Neural progenitor cell (in vitro differentiated cells): ENCODE measurements around the gene CCDC74A. TPM values are rescaled to one million over a fixed set of nuclear protein-coding genes. Genes with fewer than 3 reads are reported as not detected.
"Not testable (repeated sequence)": the region's sequence is repeated elsewhere in the genome, so short reads cannot be mapped to it uniquely, and the experiment has no call there.

Source experiments
- DNase-seq: peaks from one replicate; pipeline ENCODE4 v3.0.0-alpha.2; 2016; ENCODE audit warnings: low spot score
- H2AFZ ChIP-seq: fragments of 200-600 bp; sonication (generic); replicated peaks from 2 replicates; pipeline ENCODE4 v1.6.1; 2016; ENCODE audit warnings: antibody characterized with exemption
- H3F3A ChIP-seq: fragments of 200-600 bp; sonication (generic); 2 replicates; pipeline ENCODE4 v1.6.1; 2016; ENCODE audit warnings: antibody characterized with exemption, low read depth
- H3K27ac ChIP-seq: fragments of 200-600 bp; sonication (generic); 2 replicates; pipeline ENCODE4 v1.5.1; 2016; ENCODE audit warnings: mild to moderate bottlenecking
- H3K27me3 ChIP-seq: fragments of 200-600 bp; sonication (generic); 2 replicates; pipeline ENCODE4 v1.6.1; 2016; ENCODE audit warnings: mild to moderate bottlenecking, moderate library complexity
- H3K36me3 ChIP-seq: fragments of 200-600 bp; sonication (generic); 2 replicates; pipeline ENCODE4 v1.5.1; 2016
- H3K4me1 ChIP-seq: fragments of 200-600 bp; sonication (generic); 2 replicates; pipeline ENCODE4 v1.6.1; 2016; ENCODE audit warnings: mixed run types
- H3K4me2 ChIP-seq: fragments of 200-600 bp; sonication (generic); 2 replicates; pipeline ENCODE4 v1.6.1; 2016
- H3K4me3 ChIP-seq: fragments of 200-600 bp; sonication (generic); 2 replicates; pipeline ENCODE4 v1.5.1; 2016
- H3K79me2 ChIP-seq: fragments of 200-600 bp; sonication (generic); 2 replicates; pipeline ENCODE4 v1.6.1; 2016; ENCODE audit warnings: low read depth
- H3K9ac ChIP-seq: fragments of 200-600 bp; sonication (generic); 2 replicates; pipeline ENCODE4 v1.6.1; 2016
- H3K9me3 ChIP-seq: fragments of 200-600 bp; sonication (generic); 2 replicates; pipeline ENCODE4 v1.5.1; 2016; ENCODE audit warnings: low read depth
- H4K20me1 ChIP-seq: fragments of 200-600 bp; sonication (generic); 2 replicates; pipeline ENCODE4 v1.6.1; 2016; ENCODE audit warnings: low read depth
- H3K27ac Mint-ChIP-seq: 3 replicates; pipeline ENCODE4 v1.8.0; 2021; ENCODE audit warnings: mixed read lengths
- H3K27me3 Mint-ChIP-seq: 2 replicates; pipeline ENCODE4 v1.8.0; 2022; ENCODE audit warnings: low read depth, mild to moderate bottlenecking, inconsistent platforms, moderate library complexity, mixed read lengths; ENCODE audit not compliant: insufficient read depth
- H3K36me3 Mint-ChIP-seq: 3 replicates; pipeline ENCODE4 v1.8.0; 2021; ENCODE audit warnings: mixed read lengths
- H3K4me1 Mint-ChIP-seq: 3 replicates; pipeline ENCODE4 v1.8.0; 2021; ENCODE audit warnings: mixed read lengths
- H3K4me3 Mint-ChIP-seq: 3 replicates; pipeline ENCODE4 v1.8.0; 2021; ENCODE audit warnings: mild to moderate bottlenecking, moderate library complexity, mixed read lengths
- H3K9me3 Mint-ChIP-seq: 3 replicates; pipeline ENCODE4 v1.8.0; 2020; ENCODE audit warnings: mixed read lengths
- EZH2 ChIP-seq: fragments of 200-600 bp; sonication (generic); IDR thresholded peaks from 2 replicates; pipeline ENCODE4 v1.6.1; 2017; ENCODE audit warnings: antibody characterized with exemption, mild to moderate bottlenecking, moderate library complexity
- EZH2phosphoT487 ChIP-seq: fragments of 200-600 bp; sonication (generic); IDR thresholded peaks from 2 replicates; pipeline ENCODE4 v1.6.1; 2017; ENCODE audit warnings: antibody characterized with exemption
- total RNA-seq: library from RNA; depleted of rRNA; stranded (reverse); fragments of >200 nt; gene quantifications from 2 replicates; pipeline ENCODE4 v1.2.3, GENCODE V29; 2015; ENCODE audit warnings: low replicate concordance
- TF ChIP-seq, protein P1 (sequence below): fragments of 200-600 bp; sonication (generic); IDR thresholded peaks from 2 replicates; pipeline ENCODE4 v1.5.1; 2017; ENCODE audit warnings: antibody characterized with exemption, mild to moderate bottlenecking

CCDC74A gene
- total RNA-seq, 1 donor from 2014 or later: 25.6 TPM

DNA sequence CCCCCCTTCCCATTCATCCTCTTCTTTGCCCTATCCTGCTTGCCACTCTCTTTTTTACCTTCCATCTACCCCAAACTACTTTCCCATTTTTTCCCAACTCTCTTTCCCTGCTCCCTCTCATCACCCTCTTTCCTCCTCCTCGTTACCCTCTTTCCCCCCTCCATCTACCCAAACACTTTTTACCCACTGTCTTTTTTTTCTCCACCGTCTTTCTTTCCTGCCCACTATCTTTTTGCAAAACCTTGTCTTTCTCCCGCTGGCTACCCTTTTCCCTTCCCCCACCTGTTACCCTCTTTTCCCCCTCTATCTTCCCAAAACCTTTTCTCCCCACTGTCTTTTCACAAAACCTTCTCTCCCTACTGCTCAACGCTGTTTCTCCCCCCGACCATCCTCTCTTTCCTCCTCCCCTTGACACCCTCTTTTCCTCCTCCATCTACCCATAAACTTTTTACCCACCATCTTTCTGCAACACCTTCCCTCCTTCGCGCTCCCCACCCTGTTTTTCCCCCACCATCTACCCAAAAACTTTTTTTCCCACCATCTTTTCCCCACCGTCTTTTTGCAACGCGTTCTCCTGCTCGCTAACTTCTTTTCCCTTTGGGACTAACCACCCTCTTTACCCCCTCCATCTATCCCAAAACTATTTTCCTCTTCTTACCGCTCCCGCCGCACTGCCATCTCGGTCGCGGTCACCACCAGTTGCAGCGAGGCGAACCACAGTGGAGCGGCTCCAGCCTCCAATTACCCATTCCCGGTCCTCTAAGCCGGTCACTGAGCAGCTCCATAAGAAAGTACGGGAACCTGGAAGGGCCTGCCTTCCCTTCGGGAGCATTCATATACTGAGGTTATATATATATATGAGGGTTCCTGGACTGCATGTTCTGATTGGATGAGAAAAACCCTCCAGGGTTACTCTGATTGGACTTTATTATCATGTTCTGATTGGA is 15.0 kb downstream of the CCDC74A start:
- TF ChIP-seq EZH2phosphoT487 (no peak), EZH2 (no peak)
- TF ChIP-seq, protein P1, sequence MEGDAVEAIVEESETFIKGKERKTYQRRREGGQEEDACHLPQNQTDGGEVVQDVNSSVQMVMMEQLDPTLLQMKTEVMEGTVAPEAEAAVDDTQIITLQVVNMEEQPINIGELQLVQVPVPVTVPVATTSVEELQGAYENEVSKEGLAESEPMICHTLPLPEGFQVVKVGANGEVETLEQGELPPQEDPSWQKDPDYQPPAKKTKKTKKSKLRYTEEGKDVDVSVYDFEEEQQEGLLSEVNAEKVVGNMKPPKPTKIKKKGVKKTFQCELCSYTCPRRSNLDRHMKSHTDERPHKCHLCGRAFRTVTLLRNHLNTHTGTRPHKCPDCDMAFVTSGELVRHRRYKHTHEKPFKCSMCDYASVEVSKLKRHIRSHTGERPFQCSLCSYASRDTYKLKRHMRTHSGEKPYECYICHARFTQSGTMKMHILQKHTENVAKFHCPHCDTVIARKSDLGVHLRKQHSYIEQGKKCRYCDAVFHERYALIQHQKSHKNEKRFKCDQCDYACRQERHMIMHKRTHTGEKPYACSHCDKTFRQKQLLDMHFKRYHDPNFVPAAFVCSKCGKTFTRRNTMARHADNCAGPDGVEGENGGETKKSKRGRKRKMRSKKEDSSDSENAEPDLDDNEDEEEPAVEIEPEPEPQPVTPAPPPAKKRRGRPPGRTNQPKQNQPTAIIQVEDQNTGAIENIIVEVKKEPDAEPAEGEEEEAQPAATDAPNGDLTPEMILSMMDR: no peak
- no peaks in the 10 kb centered on the region for H3K36me3 ChIP-seq
- no peak overlapping the region for H3K4me3 ChIP-seq
- H3K36me3 Mint-ChIP-seq: no peaks in the 10 kb centered on the region
- no peak overlapping the region for H3K4me3 Mint-ChIP-seq
- no peaks in the 10 kb centered on the region for H3K9me3 ChIP-seq
- H3K4me1 ChIP-seq: no peaks in the 10 kb centered on the region
- no peaks in the 10 kb centered on the region for H4K20me1 ChIP-seq
- no peak overlapping the region for H3K27ac ChIP-seq
- H3K27ac Mint-ChIP-seq: no peak overlapping the region
- H3K9me3 Mint-ChIP-seq: peaks cover 2% of the 10 kb centered on the region
- DNase-seq: no peak
- no peaks in the 10 kb centered on the region for H3K27me3 Mint-ChIP-seq
- no peaks in the 10 kb centered on the region for H3F3A ChIP-seq
- H3K9ac ChIP-seq: no peak overlapping the region
- no peak overlapping the region for H2AFZ ChIP-seq
- no peaks in the 10 kb centered on the region for H3K4me1 Mint-ChIP-seq
- H3K27me3 ChIP-seq: no peaks in the 10 kb centered on the region
- no peaks in the 10 kb centered on the region for H3K79me2 ChIP-seq
- H3K4me2 ChIP-seq: no peak overlapping the region

DNA sequence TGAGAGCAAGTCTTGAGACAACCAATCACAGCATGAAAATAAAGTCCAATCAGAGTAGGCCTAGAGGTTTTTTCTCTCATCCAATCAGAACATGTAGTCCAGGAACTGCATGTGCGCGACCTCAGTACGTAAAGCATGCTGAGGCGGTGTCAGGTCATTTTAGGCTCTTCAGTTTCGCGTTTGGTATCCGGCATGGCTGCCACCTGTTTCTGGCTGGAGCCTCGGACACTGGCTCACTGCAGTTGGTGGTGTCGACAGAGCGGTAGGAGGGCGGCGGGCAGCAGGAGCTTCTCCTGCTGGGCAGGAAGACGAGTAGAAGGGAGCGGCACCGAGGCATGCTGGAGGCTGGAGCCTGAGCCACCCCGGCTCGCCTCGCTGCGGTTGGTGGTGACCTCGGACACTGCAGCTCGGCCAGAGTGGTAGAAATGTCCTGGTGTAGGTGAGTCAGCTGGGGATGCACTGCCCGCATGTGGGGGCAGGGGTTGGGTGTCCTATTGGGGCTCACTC is 15.8 kb downstream of the CCDC74A start:
- TF ChIP-seq EZH2: no peak
- no peak for TF ChIP-seq EZH2phosphoT487
- TF ChIP-seq, protein P1: no peak
- H3K4me3 ChIP-seq: no peak overlapping the region
- H3K36me3 ChIP-seq: no peaks in the 10 kb centered on the region
- H3K27ac ChIP-seq: no peak overlapping the region
- no peak overlapping the region for H3K9ac ChIP-seq
- no peak overlapping the region for H3K4me3 Mint-ChIP-seq
- no peaks in the 10 kb centered on the region for H3K27me3 ChIP-seq
- DNase-seq: no peak
- H3K9me3 ChIP-seq: no peaks in the 10 kb centered on the region
- no peaks in the 10 kb centered on the region for H3F3A ChIP-seq
- peaks cover 2% of the 10 kb centered on the region for H3K9me3 Mint-ChIP-seq
- H3K4me1 ChIP-seq: no peaks in the 10 kb centered on the region
- H2AFZ ChIP-seq: no peak overlapping the region
- H3K4me1 Mint-ChIP-seq: no peaks in the 10 kb centered on the region
- H3K27me3 Mint-ChIP-seq: no peaks in the 10 kb centered on the region
- no peak overlapping the region for H3K4me2 ChIP-seq
- no peaks in the 10 kb centered on the region for H3K36me3 Mint-ChIP-seq
- no peaks in the 10 kb centered on the region for H4K20me1 ChIP-seq
- H3K79me2 ChIP-seq: no peaks in the 10 kb centered on the region
- H3K27ac Mint-ChIP-seq: peak overlapping the region; percentile 42

DNA sequence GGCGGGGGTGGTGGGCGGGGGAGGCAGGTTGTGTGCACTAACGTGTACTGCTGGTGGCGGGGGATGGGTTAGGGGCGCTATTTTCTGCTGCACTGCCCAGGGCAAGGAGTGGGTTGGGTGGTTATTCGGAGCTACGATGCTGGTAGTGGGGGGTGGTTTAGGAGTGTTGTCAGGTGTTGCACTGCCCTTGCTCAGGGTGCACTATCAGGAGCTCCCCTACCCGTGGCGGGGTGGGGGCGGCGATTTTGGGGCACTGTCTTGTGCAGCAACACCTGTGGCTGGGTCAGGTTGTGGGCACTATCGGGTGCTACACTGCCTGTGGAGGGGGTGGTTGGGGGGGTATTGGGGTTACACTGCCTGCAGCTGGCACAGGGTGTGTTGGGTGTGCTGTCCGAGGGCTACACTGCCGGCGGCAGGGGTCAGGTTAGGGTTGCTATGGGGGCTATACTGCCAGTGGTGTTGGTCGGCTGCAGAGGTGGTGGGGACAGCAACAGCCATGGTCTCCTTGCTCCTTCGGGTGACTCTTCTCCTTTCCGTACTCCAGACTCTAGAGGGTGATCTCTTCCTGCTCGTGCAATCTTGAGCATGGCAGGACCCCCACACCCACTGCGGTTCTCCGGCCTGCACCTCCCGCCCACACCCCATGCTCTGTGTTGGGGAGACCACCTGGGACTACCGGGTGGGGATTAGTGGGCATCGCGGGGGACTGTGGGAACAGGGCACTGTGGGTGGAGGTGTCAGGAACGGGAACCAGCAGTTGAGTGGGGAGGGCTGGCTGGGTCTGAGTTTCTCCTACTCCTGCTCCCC is 16.5 kb downstream of the CCDC74A start:
- not testable (repeated sequence) for H3K4me1 Mint-ChIP-seq, H3K27ac ChIP-seq, H3K36me3 ChIP-seq, H3K36me3 Mint-ChIP-seq, H3K4me1 ChIP-seq, H3K4me3 Mint-ChIP-seq, H3K4me2 ChIP-seq, H3K27me3 ChIP-seq, H2AFZ ChIP-seq, H3K4me3 ChIP-seq, H3K27ac Mint-ChIP-seq, H3K9ac ChIP-seq, DNase-seq, H3F3A ChIP-seq, H4K20me1 ChIP-seq, H3K27me3 Mint-ChIP-seq, H3K79me2 ChIP-seq, H3K9me3 ChIP-seq, H3K9me3 Mint-ChIP-seq

DNA sequence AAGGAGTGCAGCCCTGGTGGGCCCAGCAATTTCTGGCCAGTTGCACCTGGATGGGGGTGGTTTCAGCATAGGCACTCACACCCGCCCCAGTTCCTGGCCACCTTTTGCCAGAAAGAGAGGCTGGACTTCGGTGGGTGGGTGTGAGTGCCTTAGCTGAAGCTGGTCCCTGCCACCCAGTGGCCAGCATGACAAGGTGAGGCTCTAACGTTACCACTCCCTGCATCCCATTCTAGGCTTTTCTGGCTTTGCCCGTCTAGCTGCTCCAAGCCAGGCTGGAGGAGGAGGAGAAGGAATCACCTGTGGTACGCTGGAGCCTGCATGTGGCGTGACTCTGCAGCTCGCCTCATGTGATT is 17.1 kb downstream of the CCDC74A start:
- not testable (repeated sequence) for H3K4me3 ChIP-seq, DNase-seq, H3K9ac ChIP-seq, H3K27me3 Mint-ChIP-seq, H3K4me3 Mint-ChIP-seq, H3K27me3 ChIP-seq, H3K9me3 ChIP-seq, H2AFZ ChIP-seq, H3K4me1 ChIP-seq, H3K27ac ChIP-seq, H3K36me3 Mint-ChIP-seq, H3F3A ChIP-seq, H3K4me1 Mint-ChIP-seq, H3K36me3 ChIP-seq, H3K4me2 ChIP-seq, H4K20me1 ChIP-seq, H3K79me2 ChIP-seq, H3K9me3 Mint-ChIP-seq, H3K27ac Mint-ChIP-seq
